ENCODE results near the gene TPX2. TPM values are rescaled to one million over a fixed set of nuclear protein-coding genes. Genes with fewer than 3 reads are reported as not detected.

The TPX2 gene
- total RNA-seq, 4 donors from 2014 or later = 3.2 to 15.7 (median 7.8) TPM

GRCh38 chr20:31840906-31841816 is 102.1 kb downstream of the TPX2 start:
- no peaks in the 10 kb centered on the region for H3K9me3 ChIP-seq
- no peak for DNase-seq
- in situ Hi-C loops (cut with MboI; ENCODE audit: low pct_ligation_motif_present in 1 of 4, low pct_unique_long_range_greater_than_20kb in 1 of 4, low sequenced_read_pairs in 3 of 4) (loop anchor here in 1 of 4 donors (10.0 kb wide), 1 partner anchor 104 kb away; no protein-coding TSS in a partner anchor), intact Hi-C loops (cut with DNase I; ENCODE audit: low total_unique reads) (no loop called here)
- TF ChIP-seq POLR2A (IDR thresholded peaks at IDR 0.05) (no peak), CTCF (IDR thresholded peaks at IDR 0.05) (no peak), EP300 (IDR thresholded peaks at IDR 0.05; ENCODE audit: low read depth) (no peak), POLR2AphosphoS5 (IDR thresholded peaks at IDR 0.05) (no peak)
- WGBS, 2 donors (ENCODE audit: low coverage in 1 of 2) = 81 to 83% methylated on average over 6 to 14 of the region's 15 CpGs
- peak overlapping the region in 1 of 4 donors; percentile 34 for H3K27ac ChIP-seq
- H3K4me3 ChIP-seq = no peak overlapping the region
- H3K36me3 ChIP-seq = no peaks in the 10 kb centered on the region
- H3K27me3 ChIP-seq = no peaks in the 10 kb centered on the region
- peaks cover 0 to 8% (median 5%) of the 10 kb centered on the region in 4 donors for H3K4me1 ChIP-seq

- no peak for TF ChIP-seq EP300 (IDR thresholded peaks at IDR 0.05; ENCODE audit: low read depth)
- no peak for TF ChIP-seq CTCF (IDR thresholded peaks at IDR 0.05)
- no peak for TF ChIP-seq POLR2A (IDR thresholded peaks at IDR 0.05)
- Histone ChIP-seq H3K4me3 (no peak overlapping the region), H3K9me3 (no peaks in the 10 kb centered on the region), H3K27me3 (no peaks in the 10 kb centered on the region), H3K36me3 (no peaks in the 10 kb centered on the region), H3K27ac (peak overlapping the region in 1 of 4 donors; percentile 34), H3K4me1 (peaks cover 0 to under 1% (median 0%) of the 10 kb centered on the region in 4 donors)
- DNase-seq = no peak
- intact Hi-C loops (cut with DNase I; ENCODE audit: low total_unique reads) (no loop called here), in situ Hi-C loops (cut with MboI; ENCODE audit: low pct_ligation_motif_present in 1 of 4, low pct_unique_long_range_greater_than_20kb in 1 of 4, low sequenced_read_pairs in 3 of 4) (loop anchor here in 1 of 4 donors (10.0 kb wide), 1 partner anchor 103 kb away; no protein-coding TSS in a partner anchor)
- 50 to 100% methylated on average over 1 to 8 of the region's 8 CpGs for WGBS, 2 donors (ENCODE audit: low coverage in 1 of 2)
Measured at GRCh38 chr20:31841928-31842327, 102.8 kb downstream of the TPX2 start.

- no peaks in the 10 kb centered on the region for H3K36me3 ChIP-seq
- H3K27me3 ChIP-seq = no peaks in the 10 kb centered on the region
- no peaks in the 10 kb centered on the region for H3K4me1 ChIP-seq
- intact Hi-C loops (cut with DNase I; ENCODE audit: low total_unique reads) = no loop called here
- 76 to 80% methylated on average over 1 to 11 of the region's 12 CpGs for WGBS, 2 donors (ENCODE audit: low coverage in 1 of 2)
- peak overlapping the region in 1 of 4 donors; percentile 46 for H3K27ac ChIP-seq
- no peak for TF ChIP-seq POLR2A (IDR thresholded peaks at IDR 0.05)
- TF ChIP-seq POLR2AphosphoS5 (IDR thresholded peaks at IDR 0.05) = no peak
- TF ChIP-seq EP300 (IDR thresholded peaks at IDR 0.05; ENCODE audit: low read depth) = no peak
- no peak for TF ChIP-seq CTCF (IDR thresholded peaks at IDR 0.05)
- no peak overlapping the region for H3K4me3 ChIP-seq
- DNase-seq = no peak
- H3K9me3 ChIP-seq = no peaks in the 10 kb centered on the region
- in situ Hi-C loops (cut with MboI; ENCODE audit: low pct_ligation_motif_present in 1 of 4, low pct_unique_long_range_greater_than_20kb in 1 of 4, low sequenced_read_pairs in 3 of 4) = loop anchor here in 1 of 4 donors (10.0 kb wide), 1 partner anchor 102 kb away; no protein-coding TSS in a partner anchor
Measured at GRCh38 chr20:31842471-31843157, 103.5 kb downstream of the TPX2 start.

GRCh38 chr20:31843288-31843687 is 104.2 kb downstream of the TPX2 start:
- TF ChIP-seq CTCF (IDR thresholded peaks at IDR 0.05) (no peak), POLR2AphosphoS5 (IDR thresholded peaks at IDR 0.05) (no peak), POLR2A (IDR thresholded peaks at IDR 0.05) (no peak), EP300 (IDR thresholded peaks at IDR 0.05; ENCODE audit: low read depth) (no peak)
- intact Hi-C loops (cut with DNase I; ENCODE audit: low total_unique reads) (no loop called here), in situ Hi-C loops (cut with MboI; ENCODE audit: low pct_ligation_motif_present in 1 of 4, low pct_unique_long_range_greater_than_20kb in 1 of 4, low sequenced_read_pairs in 3 of 4) (loop anchor here in 1 of 4 donors (10.0 kb wide), 1 partner anchor 102 kb away; no protein-coding TSS in a partner anchor)
- H3K4me1 ChIP-seq = no peaks in the 10 kb centered on the region
- H3K27me3 ChIP-seq = no peaks in the 10 kb centered on the region
- WGBS, 2 donors (ENCODE audit: low coverage in 1 of 2) = 76% methylated on average over 6 of the region's 6 CpGs; no CpG with 5 or more reads in 1 of the 2 donors
- DNase-seq = no peak
- no peaks in the 10 kb centered on the region for H3K36me3 ChIP-seq
- H3K4me3 ChIP-seq = no peak overlapping the region
- H3K27ac ChIP-seq = peak overlapping the region in 1 of 4 donors; percentile 46
- no peaks in the 10 kb centered on the region for H3K9me3 ChIP-seq
